NCI-H2107 (cell line): ENCODE data around the gene OGA.

Experiments used
- DNase-seq: peaks from one replicate; lab custom pipeline; 2025; lab: John Stamatoyannopoulos, UW

Gene OGA

DNA sequence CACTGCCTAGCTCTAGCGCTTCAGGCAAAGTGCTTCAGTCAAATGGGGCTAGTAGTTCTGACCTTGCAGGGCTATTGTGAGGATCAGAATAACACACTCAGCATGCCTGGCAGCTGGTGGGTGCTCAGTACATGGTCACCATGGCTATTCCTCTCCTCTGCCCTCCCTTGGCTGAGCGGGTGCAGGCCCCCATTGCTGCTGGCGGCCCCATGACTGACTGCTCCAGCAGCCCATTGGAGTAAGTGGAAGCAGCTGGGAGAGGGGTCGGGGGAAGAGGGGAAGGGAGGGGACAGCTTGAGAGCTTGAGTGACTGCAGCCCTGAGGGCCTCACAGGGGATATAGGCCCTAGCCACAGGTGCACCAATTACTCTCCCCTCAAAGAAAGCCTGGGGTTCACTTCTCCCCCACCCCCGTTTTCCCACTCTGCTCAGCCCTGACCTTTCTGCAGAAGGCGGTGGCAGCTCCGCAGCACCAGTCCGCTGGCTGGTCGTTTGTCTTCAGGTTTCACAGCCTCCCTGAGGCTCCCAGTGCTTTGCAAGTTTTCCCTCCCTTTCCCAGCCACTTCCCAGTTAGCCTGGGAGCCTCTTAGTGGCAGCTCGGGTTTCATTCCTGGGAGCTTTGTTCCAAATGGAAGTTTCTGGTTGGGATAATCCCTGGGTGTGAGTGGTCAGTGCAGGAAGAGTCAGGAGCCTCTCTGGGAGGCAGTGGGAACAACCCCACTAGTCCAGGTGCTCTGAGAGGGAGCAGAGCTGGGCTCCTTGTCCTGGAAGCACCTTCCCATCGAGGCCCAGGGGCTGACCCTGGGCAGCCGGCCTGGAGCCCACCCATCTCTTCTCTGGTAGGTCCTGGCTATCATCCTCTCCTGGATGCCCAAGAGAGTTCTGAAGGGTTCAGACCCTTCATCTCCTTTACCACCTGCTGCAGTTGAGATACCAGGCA lies 58.7 kb downstream of the OGA start:
- no peak for DNase-seq

DNA sequence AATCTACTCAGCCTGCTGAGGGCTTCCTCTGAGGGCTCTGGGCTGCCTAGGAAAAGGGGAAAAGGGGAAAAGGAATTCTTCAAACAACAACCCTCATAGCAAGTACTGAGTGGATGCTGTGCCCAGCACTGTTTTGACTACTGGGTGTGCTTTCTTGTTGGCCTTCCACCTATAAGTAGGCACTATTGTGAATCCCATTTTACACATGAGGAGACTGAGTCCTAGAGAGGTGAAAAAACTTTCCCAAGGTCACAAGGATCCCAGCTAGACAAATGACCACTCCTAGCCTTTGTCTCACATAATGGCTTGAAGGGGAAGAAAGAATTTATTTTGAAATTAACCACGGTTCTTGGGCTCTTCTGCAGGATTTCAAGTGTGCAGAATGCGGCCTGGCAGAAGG lies 59.4 kb downstream of the OGA start:
- DNase-seq: no peak

DNA sequence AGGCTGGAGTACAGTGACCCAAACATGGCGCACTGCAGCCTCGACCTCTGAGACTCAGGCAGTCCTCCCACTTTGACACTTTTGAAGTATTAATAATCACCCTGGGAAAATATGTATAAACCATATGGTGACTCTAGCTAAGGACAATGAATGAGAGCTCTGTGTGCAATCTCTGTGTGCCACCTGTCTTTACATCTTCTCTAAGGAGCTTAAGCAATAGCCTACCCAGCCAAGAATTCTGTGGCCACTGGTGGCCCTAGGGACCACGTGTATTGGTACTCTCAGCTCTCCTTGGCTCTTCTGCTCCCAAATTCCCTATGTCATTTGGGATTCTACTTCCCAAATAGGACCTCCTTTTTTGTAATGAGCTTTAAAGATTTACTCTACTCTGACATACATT lies 66.0 kb downstream of the OGA start:
- no peak for DNase-seq

DNA sequence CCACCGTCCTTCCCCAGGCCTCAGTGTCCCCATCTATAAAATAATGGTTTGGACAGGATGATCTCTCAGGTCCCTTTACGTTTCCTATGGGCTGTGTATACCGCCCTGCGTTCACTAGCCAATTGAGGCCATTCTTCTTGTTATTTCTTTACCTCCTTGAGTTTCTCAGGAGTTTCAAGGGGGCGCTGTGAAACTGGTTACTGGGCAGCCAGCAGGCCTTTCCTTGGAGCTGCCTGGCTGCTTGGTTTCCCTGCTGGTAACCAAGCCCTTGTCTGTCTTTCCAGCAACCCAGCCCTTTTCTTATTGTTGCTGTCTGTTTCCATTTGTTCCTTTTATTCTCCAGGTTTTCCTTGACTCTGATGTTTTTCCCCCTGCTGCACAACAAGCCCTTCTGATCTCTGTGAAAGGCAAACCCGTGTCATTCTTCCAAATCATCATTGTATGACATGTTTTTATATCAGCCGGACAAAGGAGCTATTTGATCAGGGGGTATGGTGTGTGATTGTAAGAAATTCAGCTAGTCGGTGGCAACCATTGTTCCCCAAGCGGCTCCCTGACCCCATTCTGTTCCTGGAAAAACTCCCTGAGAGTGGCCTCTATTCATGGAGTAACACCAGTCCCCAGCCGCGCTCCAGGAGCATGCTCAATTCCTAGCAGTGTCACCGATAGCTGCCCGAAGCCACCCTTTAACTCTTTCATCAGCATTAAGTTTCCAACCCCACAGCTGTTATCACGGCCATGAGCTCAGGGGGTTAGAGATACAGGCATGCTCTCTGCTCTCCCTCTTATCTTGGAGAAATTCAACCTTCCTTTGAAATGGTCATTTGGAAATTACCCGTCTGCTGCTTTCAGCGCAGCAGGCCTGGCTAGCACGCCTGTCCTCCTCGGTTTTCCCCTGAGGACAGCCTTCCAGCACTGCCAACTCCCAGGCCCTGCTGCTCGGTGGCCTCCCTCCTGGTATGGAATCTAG lies 68.9 kb downstream of the OGA start:
- no peak for DNase-seq

DNA sequence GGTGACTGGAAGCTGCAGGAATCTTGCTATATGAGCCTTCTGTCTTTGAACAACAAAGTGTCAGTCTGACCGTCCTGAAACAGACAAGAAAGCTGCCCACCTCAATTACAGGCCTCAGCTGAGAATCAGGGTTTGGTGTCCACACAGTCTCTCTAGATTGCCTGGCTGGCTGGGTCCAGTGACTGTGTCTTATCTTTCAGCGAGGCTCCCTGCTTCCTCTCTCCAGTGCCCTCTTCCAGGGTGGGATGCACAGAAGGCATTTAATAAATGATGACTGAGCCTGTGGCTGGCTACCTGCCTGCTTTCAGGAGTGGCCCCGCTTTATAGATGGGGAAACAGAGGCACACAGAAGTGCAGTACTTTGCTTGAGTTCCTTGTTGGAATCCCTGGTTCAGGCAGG lies 69.7 kb downstream of the OGA start:
- no peak for DNase-seq

DNA sequence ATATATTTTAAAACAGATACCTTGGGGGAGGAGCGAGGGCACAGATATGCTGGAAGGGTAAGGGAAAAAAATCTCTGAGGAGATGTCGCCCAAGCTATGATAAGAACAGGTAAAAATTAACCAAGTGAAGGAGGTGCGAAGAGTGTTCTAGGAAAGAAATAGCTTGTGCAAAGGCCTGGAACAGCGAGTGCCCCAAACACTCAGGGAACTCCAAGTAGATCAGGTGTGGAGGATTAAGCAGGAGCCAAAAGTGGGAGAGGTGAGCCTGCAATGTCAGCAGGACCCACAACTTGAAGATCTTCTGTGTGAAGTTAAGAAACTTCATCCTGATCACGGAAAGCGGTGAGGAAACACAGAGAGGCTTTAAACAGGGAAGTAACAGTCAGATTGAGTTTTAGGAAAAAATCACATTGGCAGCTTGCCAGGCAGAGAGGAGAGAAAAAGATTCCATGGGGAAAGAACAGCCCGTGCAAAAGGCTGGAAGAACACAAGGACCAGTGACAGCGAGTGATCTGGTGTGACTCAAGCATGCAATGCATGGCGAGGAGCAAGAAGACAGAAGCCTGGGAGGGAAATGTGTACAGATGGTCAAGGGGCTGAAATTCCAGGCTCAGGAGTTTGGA lies 73.1 kb downstream of the OGA start:
- DNase-seq: no peak

DNA sequence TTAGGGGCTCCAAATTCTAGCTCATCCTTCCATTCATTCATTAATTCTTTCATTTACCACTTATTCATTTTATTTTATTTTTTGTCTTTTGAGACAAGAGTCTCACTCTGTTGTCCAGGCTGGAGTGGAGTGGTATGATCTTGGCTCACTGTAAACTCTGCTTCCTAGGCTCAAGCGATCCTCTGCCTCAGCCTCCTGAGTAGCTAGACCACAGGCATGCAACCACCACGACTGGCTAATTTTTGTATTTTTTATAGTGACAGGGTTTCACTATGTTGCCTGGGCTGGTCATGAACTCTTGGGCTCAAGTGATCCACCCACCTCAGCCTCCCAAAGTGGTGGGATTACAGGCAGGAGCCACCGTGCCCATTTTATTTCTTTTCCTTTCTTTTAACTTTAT lies 74.0 kb downstream of the OGA start:
- no peak for DNase-seq

DNA sequence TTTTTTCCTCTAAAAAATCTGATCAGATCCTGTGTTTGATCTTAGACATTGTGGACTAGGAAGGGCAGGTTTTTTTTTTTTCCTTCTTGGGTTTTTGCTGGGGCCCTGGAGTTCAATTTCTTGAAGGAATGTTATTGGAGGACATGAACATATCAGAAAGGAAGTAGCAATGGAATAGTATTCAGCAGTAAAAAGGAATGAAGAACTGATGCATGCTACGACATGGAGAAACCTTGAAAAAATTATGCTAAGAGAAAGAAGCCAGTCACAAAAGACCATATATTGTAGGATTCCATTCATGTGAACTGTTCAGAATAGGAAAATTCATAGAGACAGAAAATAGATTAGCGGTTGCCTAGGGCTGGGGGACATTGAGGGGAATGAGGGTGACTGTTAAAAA lies 76.3 kb downstream of the OGA start:
- DNase-seq: no peak

DNA sequence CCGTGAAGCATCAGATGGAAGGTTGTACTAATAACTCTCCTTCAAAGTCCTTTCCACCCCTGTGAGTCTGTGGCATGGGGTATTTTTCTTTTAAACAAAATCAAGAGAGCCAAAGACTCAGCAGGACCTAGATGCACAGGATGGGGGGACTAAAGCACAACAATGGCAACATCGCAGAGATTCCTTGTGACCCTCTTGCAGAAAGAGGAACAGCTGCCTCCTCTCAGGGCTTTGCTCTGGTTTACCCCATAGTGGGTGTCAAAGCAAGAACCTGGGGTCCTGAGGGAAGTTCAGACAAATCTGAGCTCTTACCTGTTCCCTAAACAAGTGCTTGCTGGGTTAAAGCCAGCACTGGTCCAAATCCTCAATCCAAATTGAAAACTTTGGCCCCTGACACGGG lies 81.6 kb downstream of the OGA start:
- DNase-seq: no peak
